NCI-H2196 (cell line): Measurements from ENCODE around the gene ZBTB16.

Source experiments
- DNase-seq: peaks from one replicate; lab custom pipeline; 2025; ENCODE audit not compliant: unreplicated experiment; lab: John Stamatoyannopoulos, UW

The ZBTB16 gene

GRCh38 chr11:114064216-114064615, 4.7 kb downstream of the ZBTB16 start:
- DNase-seq = no peak

DNA sequence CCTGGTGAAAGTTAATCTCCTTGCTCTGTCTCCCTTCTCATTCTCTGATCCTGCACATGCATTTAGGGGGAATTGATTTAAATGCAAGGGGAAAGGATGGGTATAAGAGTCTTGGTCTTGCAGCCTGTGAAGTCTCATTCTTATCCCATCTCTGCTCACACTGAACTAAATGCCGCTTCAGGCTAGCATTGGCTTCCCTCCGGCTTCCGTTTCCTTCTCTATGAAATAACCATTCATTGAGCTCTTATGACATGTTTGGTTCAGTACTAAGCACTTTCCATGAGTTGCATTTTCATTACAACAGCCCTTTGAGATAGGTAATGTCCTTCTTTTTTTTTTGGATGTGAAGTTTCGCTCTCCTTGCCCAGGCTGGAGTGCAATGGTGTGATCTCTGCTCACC, 5.6 kb downstream of the ZBTB16 start:
- no peak for DNase-seq

GRCh38 chr11:114066046-114066648, 6.6 kb downstream of the ZBTB16 start:
- no peak for DNase-seq

- DNase-seq = no peak
Measured at GRCh38 chr11:114068327-114068726, 8.8 kb downstream of the ZBTB16 start.

- DNase-seq = no peak
Measured at GRCh38 chr11:114070464-114071139, 11.1 kb downstream of the ZBTB16 start.

DNA sequence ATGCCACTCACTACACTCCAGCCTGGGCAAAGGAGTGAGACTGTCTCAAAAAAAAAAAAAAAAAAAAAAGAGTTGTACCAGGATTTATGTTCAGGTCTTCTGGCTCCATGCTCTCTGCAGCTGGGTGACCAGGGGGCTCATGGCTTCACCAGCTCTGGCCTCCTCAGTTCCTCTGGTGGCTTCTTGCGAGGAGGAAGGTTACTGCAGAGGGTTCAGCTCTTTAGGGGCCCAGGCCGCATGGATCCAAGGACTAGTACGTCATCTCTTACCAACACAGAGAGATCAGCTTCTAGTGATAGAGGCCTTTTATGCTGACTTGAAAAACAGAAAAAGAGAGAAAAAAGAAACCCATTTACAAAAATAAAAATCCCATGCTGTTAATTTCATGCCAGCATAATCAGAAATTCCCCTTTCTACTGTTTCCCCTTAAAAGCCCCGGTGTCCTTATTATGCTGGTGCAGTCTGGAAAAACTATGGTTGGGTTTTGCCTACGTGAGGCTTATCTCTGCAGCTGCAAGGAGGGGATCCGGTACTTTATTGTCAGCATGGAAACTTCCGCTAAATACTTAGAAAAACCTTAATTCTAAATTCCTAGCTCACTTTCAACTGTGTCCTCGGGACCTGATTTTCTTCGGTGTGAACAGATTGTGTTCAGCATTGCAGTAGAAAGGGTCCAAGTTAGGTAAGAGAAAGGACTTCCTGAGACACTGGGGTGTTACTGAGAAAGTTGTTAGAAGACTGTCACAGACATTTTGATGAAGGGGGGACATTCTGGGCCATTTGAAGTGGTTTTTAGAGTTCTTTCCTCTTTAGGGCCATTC, 13.7 kb downstream of the ZBTB16 start:
- DNase-seq = no peak

- no peak for DNase-seq
Measured at GRCh38 chr11:114073828-114074381, 14.4 kb downstream of the ZBTB16 start.

DNA sequence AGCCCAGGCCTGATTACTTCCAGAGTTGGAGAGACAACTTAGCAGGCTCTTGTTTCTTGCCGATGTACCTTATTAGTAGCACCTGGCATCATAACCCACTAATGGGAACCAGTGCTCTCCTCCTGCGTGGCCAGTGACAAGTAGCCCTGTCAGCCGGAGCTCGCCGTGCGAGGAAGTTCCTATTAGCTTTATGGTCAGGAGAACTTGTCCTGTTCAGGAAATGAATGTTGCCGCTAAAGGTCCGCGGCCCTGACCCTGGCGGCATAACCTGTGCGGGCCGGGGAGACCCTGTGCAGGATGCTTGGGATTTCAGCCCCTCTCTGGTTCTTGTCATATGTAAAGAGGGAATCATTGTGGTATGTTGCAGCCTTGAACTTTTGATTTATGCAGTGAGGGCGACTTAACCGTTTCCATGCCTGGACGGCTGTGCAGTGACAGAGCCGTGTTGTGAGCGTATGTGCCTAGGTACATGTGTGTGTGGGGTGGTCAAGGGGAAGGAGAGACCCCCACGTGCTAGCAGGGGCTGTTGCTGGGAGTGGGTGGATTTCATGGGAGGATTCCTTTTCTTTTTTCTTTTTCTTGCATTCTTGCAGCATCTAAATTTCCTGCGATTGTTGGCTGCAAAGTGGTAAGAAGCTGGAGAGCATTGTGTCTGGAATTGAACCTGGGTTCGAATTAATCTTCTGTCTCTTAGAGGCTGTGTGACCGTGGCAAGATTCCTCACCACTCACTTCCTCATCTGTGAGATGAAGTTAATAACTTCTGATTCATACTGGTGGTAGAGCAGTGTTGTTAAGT, 15.2 kb downstream of the ZBTB16 start:
- no peak for DNase-seq

DNA sequence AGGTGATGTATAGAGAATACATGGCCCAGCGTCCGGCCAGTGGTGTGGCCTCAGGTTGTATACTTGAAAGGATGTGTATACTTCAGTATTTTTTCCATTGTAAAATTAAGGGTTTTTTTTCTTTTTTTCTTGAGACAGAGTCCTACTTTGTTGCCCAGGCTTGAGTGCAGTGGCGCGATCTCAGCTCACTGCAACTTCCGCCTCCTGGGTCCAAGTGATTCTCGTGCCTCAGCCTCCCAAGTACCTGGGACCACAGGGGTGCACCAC, 15.8 kb downstream of the ZBTB16 start:
- DNase-seq = no peak

GRCh38 chr11:114075891-114076441, 16.5 kb downstream of the ZBTB16 start:
- DNase-seq = no peak

DNA sequence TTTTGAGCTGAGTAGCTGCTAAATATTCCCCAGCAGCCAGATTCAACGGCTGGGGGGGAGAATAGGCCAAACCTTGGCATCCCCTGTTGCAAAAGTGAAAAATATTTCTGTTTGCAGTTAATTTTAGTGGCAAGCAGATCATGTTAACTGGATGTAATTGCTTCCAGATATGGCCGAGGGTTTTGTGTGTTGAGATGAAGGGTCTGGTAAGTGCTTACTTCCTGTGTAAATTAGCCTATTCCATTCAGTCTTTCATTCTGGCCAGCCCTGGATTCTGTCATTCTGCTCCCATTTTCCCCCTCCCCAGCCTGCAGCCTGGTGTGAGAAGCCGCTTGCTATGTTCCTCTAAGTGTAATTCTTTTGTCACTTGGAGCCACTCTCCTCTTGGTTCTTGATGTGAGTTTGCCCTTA, 17.4 kb downstream of the ZBTB16 start:
- peak; percentile 55 for DNase-seq

GRCh38 chr11:114077482-114078305, 18.2 kb downstream of the ZBTB16 start:
- DNase-seq = no peak

DNA sequence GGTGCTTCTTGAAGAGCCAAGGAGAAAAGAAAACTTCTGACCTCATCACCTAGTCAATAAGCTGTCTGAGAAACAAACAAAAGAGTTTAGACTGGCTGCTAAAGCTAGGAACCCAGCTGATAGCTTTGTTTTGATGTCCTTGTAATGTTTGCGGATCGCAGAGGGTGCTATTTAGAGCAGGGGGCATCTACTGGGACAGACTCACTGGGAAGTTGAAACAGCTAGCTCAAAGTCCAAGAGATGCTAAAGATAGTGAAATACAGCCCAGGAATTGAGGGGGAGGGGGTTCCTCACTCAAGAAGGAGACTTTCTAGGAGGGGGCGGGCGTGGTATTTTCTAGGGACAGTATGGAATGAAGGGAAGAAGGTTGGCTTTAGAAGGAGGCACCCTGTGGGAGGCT, 18.9 kb downstream of the ZBTB16 start:
- DNase-seq = no peak

DNA sequence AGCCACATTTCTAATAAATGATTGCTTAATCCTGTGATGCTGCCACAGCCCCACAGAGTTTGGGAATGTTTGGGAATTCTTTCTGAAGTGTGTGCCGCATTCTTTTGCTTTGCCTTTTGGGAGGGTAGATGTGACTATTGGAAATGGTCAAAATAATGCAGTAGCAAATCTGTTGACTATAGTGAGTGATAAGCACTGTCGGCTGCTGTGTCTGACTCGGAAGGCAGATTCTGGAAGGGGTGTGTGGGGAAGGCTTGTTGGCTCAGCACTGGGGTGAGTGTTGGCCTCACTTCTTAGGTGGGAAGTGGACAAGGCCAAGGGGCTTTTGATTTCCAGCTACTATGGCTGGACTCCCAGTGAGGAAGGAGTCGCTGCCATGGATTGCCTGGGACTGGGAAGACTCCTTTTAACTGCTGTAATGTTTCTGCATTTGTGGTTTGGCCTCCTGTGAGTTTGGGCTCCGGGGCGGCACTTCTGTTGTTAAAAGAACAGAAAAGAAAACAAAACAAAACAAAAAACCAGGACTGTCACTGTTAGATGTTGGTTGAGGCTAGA, 20.1 kb downstream of the ZBTB16 start:
- DNase-seq = no peak

- DNase-seq = peak; percentile 30
Measured at GRCh38 chr11:114080219-114080618, 20.7 kb downstream of the ZBTB16 start.

DNA sequence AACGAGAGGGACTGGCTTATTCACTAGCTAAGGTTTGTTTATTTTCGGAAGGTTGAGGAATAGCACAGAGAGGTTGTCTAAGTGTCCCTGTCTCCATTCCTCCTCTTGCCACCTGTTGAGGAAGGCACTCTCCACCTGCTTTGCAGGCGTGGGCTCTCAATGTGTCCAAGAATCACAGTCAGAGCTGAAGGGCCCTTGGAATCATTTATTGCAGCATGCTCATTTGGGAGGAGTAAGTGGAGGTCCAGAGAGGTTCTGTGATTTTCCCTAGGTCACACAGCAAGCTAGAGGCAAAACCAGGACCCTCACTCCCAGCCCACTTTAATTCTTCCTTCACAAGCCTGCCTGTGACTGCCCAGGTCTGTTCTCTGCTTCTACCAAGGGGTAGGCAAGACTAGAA, 21.3 kb downstream of the ZBTB16 start:
- DNase-seq = no peak

GRCh38 chr11:114081641-114082414, 22.3 kb downstream of the ZBTB16 start:
- no peak for DNase-seq

DNA sequence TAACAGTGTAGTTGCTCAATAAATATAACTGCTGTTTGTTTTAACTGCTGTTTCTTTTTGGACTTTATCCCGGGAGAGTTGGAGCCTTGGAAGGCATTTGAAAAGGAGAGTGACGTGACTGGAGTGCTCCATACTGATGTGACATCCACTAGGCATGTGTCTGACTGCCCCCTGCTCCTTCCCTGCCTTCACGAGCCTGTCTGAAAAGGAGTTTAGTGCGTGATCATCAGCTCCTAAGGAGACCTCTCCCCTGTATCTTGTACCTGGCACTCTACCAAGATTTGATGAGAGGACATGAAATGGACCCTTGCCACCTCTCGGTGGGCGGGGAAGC, 22.9 kb downstream of the ZBTB16 start:
- DNase-seq = no peak

DNA sequence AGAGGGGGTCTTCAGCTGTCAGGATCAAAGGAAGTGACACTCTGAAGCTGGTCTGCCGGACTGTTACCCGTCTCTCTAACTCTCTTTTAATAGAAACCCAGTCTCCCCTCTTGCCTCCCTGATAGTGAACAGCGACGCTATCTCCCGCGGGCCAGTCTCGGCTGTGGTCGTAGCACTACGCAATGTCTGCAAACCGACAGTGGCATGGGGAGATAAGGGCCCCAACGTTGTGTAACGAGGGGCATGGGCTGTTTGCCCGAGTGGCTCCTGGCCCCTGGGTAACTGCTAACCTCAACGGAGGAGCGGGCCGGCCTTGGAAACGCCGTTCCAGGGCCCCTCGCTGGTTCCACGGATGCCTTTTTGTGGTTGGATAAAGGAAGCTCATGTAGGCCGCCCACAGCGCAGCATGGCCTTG, 23.3 kb downstream of the ZBTB16 start:
- DNase-seq = no peak
